SW 1271 (cell line): Measurements from ENCODE around the gene IFNA14.
"Not testable (repeated sequence)": the region's sequence is repeated elsewhere in the genome, so short reads cannot be mapped to it uniquely, and the experiment has no call there.

Source experiments
- DNase-seq, 2 experiments: peaks; one replicate each; lab custom pipeline; 2025; lab: John Stamatoyannopoulos, UW

IFNA14 gene

GRCh38 chr9:21213411-21214326 lies 26.1 kb downstream of the IFNA14 start:
- peak in 1 of 2 experiments; percentile 0 for DNase-seq

- not testable (repeated sequence) for DNase-seq
These were observed 27.6 kb downstream of the IFNA14 start for GRCh38 chr9:21212160-21212559.

DNA sequence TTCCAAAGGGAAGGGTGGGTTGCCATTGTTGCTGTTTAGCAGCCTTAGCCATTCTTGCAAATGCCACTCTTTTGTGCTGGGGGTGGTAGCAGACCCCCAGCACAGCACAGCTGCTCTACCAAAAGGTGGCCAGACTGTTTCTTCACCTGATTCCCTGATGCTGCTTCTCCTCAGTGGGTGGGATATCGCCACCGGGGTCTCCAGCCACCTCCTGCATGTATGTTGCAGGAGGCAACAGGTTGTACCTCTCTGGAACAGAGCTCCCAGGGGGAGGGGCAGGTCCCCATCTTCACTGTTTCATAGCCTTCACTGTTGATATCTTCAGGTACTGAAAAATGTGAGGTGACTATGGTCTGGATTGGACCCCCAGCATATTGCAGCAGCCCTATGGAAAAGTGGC lies 29.0 kb downstream of the IFNA14 start:
- DNase-seq: not testable (repeated sequence)

- no peak for DNase-seq
These were observed 29.5 kb downstream of the IFNA14 start for GRCh38 chr9:21210311-21210710.

DNA sequence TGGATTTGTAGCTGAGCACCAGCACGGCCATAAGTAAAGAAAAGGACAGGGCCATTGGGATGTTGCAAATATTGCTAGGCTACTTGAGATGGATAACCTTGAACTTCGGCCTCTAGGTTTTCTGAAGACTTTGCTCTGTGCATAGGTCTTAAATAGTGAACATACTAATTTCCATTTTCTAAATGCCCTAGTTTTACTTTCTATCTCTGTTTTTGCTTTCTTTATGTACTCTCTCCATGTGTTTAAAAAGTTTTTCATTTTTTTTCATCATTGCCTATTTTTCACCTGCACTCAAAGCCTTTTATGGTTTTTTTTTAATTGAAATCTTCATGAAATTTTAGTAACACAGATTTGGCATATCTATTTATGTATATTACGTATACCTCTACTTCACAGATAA lies 32.8 kb downstream of the IFNA14 start, which contains the start of gene IFNA10:
Gene IFNA10, minus strand, starts transcription at position 101 of the 400 bp plus-strand sequence. Its CDS starts 46 bp downstream, at position 55.
- not testable (repeated sequence) for DNase-seq

DNA sequence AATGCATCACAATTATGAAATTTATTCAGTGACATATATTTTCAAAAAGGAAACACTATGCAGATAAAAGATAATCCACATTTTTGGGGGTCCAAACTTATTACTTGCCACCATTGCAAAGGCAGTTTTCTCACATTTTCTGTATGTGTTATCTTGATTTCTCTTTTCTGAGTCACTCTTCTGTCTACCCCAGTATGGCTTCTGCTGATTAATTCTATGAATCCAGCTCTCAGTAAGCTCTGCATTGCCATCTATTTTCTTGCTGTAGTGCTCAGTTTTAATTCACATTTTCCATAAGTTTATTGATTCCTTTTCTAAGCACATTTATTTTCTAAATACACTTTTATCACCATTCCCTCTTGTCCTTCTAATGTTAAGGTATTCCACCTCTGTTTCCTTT lies 34.6 kb downstream of the IFNA14 start:
- no peak for DNase-seq

DNA sequence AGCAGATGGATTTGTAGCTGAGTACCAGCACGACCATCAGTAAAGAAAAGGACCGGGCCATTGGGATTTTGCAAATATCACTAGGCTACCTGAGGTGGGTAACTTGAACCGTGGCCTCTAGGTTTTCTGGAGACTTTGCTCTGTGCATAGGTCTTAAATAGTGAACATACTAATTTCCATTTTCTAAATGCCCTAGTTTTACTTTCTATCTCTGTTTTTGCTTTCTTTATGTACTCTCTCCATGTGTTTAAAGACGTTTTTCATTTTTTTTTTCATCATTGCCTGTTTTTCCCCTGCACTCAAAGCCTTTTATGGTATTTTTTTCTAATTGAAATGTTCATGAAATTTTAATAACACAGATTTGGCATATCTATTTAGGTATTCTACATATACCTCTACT lies 37.7 kb downstream of the IFNA14 start, which contains the start of gene IFNA7:
Gene IFNA7, minus strand, starts transcription at position 101 of the 400 bp plus-strand sequence. Its CDS starts 40 bp downstream, at position 61.
- DNase-seq: not testable (repeated sequence)

DNA sequence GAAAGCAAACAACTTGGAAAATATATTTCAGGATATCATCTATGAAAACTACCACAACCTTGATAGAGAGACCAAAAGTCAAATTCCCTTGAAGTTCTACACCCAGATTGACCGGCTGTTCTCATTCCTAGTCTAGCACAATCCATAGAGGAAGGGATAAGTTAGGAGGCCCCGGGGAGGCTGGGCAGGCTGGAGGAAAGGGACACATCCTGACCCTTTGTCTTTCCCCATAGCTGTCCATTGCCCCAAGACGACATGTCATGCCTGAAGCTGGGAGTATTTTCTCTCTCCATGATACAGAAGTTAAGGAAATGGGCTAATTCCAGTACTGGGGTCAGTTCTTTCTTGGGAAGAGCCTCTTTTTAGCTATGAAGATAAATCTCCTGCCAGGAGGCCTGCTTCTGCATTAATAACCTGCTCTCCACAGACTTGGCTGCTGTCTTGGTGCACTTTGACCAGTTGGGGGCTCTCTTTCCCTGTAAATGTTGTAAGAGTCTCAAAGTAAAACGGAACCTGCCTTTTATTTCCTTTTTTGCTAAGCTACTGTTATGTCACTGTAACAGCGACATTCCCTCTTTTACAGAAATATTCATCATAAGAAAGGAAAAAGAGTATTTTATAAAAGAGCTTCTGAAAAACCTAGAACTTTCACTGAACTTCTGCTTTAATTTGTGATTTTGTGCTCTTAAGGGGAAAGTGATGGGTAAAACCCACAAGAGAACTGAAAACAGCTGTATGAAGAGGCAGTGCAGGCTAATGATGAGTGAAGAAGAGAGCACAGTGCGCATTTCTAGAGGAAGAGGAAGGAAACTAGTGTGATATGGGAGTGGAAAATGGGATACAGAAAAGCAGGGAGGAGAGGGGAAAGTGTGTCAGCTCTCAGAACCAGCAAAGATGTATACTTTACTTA lies 44.7 kb downstream of the IFNA14 start:
- not testable (repeated sequence) for DNase-seq
